HG02759 (cell line): ENCODE results near the gene SORCS2.

Source experiments
- ATAC-seq: cut with Tn5 transposase; IDR thresholded peaks from one replicate; pipeline ENCODE4 v1.9.1; 2021; ENCODE audit warnings: mild to moderate bottlenecking, moderate library complexity; ENCODE audit not compliant: unreplicated experiment

Gene SORCS2

DNA sequence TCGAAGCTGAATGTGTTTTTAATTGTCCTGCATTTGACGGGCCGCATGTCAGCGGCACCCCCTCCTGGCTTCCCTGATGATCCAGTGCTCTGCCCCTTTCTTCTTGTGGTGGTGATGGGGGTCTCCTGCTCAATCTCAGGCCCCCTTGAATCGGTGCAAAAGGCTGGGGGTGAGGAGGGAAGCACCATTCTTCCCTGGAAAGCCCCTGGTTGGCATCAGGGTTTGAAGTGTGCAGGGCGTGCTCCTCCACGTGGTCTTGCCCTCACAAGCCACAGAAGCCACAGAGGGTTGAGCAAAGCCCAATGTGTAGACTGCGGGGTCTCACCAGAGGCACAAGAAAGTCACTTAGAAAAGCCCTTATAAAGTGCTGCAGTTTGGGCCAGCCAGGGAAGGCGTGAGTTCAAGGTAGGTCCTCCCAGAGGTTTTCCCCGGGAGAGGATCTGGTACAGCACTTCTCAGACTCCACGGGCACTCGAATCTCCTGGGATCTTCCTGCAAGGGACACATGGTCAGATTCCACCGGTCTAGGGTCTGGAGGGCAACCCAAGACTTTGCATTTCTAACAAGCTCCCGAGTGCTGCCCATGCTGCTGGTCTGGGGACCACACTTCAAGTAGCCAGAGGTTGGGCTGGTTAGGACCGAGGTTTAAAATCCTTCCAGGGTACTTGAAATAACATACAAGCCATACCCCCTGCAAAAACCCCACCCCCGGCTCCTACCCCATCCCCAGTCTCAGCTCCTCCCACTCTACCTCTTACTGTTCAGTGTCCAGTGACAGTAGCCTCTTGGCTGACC lies 207.3 kb downstream of the SORCS2 start:
- ATAC-seq, result no peak

DNA sequence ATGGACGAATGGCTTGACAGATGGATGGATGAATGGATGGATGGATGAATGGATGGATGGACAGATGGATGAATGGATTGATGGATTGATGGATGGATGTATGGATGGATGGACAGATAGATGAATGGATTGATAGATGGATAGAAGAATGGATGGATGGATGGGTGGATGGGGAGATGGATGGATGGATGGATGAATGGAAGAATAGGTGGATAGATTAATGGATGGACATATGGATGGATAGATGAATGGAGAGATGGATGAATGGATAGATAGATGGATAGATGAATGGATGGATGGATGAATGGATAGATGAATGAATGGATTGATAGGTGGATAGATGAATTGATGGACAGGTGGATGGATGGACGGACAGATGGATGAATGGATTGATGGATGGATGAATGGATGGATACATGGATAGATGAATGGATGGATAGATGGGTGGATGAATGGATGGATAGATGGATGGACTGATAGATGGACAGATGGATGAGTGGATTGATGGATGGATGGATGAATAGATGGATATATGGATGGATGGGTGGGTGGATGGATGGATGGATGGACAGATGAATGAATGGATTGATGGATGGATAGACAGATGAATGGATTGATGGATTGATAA lies 208.4 kb downstream of the SORCS2 start:
- ATAC-seq, result no peak

- ATAC-seq, result no peak
These were observed 210.2 kb downstream of the SORCS2 start for GRCh38 chr4:7402526-7402925.

DNA sequence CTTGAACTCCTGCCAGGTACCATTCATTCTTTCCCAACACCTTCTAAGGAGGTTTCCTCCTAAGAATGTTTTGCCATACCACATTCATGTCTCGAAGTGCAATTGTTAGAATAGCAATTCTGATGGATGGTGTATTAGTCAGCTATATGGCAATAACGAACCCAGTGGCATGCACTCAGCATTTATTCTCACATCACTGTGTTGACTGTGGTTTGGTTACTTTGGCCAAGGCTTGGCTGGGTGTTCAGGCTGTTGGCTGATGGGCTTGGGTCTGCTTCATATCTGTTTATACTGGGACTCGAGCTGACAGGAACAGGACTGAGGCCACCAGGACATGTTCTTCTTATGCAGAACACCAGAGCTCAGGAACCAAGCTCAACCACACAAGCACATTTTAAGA lies 210.7 kb downstream of the SORCS2 start:
- ATAC-seq, result no peak

GRCh38 chr4:7408166-7408565 lies 215.8 kb downstream of the SORCS2 start:
- ATAC-seq, result no peak

DNA sequence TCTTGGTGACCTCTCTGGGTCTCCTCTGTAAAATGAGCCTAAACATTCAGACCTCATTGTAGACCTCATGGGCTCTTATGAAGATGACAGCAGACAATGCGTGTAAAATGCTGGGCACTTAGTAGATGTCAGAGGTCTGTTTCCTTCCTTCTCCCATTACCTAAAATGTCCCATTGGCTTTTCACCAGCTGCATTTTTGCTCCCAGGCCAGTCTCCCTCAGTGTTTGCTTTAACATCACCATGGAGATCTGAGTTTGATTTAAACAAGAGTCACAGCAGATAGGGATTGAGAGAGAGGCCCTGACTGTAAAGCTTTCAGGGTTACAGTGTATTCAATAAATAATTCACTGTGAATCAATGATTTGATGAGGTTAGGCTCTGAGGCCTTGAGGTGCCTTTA lies 218.1 kb downstream of the SORCS2 start:
- ATAC-seq, result no peak

GRCh38 chr4:7411491-7411890 lies 219.2 kb downstream of the SORCS2 start:
- no peak for ATAC-seq

DNA sequence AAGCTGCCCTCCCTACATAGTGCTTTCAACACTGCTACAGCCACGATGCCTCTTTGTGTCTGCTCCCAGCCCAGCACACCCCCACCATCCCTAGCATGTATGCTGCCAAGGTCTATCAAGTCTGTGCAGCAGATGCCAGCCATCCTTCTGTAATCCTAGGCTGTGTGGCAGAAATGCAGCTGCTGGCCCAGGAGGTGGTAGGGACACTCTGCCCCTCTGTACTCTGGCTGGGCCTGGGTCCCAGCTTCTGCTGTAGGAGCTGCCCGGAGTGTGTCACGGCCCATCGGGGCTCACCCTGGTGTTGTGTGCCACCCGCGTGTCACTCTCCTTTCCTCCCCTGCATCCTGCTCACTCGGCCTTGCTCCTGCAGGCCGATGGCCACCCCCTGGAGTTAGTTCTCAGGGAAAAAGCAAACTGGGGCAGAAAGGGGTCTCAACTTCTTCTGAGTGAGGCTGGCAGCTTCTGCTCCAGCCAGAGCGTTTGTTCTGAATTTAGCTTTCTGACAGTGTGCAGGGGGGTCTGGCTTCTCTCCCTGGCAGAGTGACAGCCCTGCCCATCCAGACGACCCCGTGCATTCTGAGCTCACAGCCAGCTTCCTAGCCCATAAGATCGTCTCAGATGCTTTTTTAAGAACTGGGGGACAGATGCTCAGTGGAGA lies 219.7 kb downstream of the SORCS2 start:
- ATAC-seq, result no peak

GRCh38 chr4:7412554-7412912 lies 220.2 kb downstream of the SORCS2 start:
- ATAC-seq, result no peak

- no peak for ATAC-seq
These were observed 221.7 kb downstream of the SORCS2 start for GRCh38 chr4:7414046-7414445.

DNA sequence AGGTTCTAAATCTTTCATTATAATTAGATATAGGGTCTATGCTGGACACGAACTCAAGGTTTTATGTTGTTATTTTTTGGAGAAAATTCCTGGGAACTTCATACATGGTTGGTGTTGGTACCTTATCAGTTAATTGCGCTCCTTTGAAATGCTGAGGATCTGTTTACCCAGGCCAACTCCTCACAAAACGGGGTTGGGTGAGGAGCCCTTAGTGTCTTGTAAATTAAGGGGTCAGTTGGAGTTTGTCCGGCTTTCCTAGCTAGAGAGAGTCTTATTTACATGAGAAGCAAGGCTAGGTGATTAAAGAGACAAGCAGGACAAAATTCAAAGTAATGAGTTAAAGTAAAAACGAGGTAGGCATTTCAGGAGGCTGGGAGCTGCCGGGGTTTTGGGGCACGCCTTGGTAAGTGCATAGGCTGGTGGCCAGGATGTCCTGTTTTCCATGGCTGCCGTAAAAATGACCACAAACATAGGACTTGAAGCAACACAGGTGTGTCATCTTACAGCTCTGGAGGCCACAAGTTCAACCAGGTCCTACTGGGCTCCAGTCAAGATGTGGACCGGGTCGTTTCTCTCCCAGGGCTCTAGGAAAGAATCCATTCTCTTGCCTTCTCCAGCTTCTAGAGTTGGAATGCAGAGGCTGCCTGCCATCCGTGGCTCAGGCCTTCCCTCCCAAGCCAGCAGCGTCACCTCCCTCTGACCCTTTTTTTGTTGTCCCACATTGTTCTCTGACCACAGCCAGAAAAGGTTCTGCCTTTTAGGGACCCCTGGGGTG lies 222.6 kb downstream of the SORCS2 start:
- no peak for ATAC-seq

DNA sequence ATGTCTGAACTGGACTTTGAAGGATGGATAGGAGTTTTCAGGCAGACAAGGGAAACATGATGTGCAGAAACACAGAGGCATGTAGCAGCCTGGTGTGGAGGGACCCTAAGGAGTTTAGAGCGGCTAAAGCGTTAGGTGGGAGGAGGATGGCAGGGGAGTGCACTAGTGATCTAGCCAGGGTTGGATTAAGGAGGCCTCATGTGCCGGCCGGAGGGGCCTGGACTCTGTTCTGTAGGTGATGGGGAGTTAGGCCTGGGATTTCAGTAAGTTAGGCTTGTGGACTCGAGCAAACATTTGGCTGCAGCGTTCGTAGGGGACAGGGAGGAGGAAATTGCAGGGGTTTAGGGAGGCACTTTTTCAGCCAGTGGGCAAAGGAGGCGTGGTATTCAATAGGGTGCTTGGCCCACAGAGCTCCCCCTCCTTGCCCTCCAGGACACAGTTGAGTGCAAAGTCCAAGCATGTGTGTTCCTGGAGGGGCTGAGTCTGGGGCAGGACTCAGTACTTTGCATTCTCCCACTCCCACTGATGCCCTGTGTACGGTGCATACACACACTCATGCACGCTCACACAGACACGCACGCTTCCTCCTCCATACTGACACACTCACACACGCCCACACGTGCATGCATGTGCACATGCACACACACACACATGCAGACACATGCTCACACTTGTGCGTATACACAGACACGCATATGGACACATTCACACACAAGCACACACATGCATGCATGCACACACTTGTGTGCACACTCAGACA lies 223.8 kb downstream of the SORCS2 start:
- ATAC-seq, result no peak

- no peak for ATAC-seq
These were observed 224.6 kb downstream of the SORCS2 start for GRCh38 chr4:7416745-7417432.

- ATAC-seq, result no peak
These were observed 225.3 kb downstream of the SORCS2 start for GRCh38 chr4:7417639-7418038.

DNA sequence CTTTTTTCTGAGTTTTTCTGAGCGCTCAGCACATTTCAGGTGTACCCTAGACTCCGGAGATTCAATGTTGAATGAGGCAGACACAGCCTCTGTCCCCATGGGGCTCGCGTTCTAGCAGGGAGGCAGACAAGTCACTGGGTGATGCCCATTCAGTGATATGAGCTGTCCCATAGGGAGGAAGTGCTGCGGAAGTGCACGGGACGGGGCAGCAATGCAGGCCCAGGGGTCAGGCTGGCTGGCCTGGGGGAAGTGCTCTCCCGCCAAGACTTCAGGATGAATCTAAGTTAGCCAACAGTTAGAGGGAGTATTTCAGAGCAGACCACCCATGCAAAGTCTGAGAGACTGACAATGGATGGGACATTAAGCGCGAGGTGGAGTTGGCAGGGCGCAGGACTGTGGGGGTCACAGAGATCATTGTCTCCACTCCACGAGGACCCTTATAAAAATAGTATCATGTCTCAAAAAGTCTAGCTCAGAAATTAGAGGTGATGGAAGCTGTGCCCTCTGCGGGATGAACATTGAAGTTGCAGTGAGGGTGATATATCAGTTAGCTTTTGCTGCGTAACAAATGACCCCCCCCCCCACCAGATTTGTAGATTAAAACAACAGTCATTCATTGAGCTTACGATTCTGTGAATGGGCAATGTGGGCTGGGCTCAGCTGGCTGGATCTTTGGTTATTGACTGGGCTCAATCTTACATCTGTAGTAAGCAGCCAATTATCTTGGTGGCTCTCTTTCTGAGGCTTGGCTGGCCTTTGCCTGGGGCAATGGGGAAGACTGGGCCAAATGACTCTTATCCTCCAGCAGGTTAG lies 226.0 kb downstream of the SORCS2 start:
- no peak for ATAC-seq

DNA sequence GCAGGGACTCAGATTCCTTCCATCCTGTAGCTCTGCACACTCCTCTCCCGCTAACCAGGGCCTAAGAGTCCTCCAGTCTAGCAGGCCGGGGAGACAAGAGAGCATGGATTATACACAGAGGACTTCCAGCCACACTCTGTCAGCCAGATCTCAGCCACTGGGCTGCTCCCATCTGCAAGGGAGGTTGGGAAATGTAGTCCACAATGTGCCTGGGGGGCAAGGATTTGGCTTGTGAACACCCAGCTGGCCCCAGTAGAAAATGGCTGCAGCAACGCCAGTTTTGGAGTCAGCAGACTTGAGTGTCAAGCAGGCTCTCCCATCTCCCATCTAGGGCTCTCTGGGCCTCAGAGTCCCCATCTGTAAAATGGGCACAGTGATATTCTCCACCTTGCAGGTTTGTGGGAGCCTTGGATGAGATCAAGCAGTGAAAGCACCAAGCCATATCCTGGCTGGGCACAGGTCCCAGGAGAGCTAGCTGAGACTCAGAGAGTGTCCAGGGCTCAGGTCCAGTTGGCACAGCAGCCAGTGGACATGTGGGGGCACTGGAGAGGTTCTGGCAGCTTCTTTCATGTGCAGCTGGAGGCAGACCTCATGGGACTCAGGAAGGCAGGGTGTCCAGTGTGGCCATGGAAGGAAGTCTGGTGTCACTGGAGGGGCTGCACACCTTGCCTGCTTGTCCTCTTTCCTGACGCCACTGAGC lies 227.8 kb downstream of the SORCS2 start:
- ATAC-seq, result no peak

DNA sequence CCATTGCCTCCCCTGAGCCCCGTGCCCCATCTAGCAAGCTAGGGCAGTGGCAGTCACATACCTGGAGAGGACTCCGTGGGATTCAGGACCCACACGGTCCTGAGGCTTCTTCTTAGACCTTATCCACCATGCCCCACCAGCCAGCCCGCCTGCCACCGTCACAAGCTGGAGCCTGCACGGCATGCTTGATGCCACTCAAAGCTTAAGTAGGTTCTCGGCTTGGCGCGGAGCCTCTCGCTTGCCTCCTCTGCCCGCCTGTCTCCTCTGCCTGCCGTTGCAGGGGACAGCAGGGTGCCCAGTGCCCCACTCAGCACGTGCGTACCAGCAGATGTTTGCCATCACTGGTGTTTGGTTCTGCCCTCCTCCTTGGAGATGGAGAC lies 228.3 kb downstream of the SORCS2 start:
- ATAC-seq, result no peak

GRCh38 chr4:7421356-7422150 lies 229.2 kb downstream of the SORCS2 start:
- ATAC-seq, result no peak
